ENCODE measurements around the gene ZXDC.

DNA sequence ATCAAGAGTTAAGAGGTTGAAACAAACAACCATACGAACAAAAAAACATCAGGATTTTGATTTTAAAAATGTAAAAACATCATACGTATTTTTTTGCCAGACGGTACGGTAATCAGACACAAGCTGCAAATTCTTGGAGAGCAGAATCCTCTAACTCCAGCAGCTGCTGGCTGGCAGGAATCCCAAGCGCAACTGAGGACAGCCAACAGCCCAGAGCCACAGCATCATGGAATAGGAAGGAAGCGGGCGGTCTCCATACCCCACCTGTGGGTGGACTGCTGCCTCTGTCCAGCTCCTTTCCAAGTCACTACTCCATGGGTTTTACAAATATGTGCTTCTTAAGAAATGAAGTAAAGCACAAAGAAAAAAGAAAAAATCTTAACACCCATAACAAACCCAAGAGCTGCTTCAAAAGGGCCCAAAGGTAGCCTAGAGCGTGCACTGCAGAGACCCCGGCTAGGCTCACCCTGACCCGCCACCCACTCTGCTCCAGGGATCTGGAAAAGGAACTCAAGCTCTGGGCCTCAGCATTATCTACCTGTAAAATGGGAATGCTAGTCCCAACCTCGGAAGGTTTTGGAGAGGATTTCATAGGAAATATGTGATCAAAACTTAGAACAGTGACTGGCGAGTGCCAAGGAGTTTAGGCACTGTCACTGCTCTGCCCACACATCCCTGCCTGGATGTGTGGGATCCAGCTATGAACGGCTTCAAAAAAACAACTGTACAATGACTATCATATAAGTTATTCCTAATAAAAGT lies 33.4 kb downstream of the ZXDC start:
- no peak for TF ChIP-seq EZH2 (IDR thresholded peaks at IDR 0.05; ENCODE audit: low read depth)
- TF ChIP-seq, protein P1, sequence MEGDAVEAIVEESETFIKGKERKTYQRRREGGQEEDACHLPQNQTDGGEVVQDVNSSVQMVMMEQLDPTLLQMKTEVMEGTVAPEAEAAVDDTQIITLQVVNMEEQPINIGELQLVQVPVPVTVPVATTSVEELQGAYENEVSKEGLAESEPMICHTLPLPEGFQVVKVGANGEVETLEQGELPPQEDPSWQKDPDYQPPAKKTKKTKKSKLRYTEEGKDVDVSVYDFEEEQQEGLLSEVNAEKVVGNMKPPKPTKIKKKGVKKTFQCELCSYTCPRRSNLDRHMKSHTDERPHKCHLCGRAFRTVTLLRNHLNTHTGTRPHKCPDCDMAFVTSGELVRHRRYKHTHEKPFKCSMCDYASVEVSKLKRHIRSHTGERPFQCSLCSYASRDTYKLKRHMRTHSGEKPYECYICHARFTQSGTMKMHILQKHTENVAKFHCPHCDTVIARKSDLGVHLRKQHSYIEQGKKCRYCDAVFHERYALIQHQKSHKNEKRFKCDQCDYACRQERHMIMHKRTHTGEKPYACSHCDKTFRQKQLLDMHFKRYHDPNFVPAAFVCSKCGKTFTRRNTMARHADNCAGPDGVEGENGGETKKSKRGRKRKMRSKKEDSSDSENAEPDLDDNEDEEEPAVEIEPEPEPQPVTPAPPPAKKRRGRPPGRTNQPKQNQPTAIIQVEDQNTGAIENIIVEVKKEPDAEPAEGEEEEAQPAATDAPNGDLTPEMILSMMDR (conservative IDR thresholded peaks at IDR 0.05) = no peak

Data from PC-9 (cell line).